RWPE2 (cell line): Measurements from ENCODE around the gene OR2V2.

ENCODE experiments used
- ATAC-seq: fragments of 200-7000 bp; cut with Tn5 transposase; 3 replicates; pipeline ENCODE4 v1.9.1; 2021; ENCODE audit warnings: low read depth
- DNase-seq: peaks from one replicate; pipeline ENCODE4 v3.0.0-alpha.2; 2020; ENCODE audit warnings: low spot score
- H3K27ac ChIP-seq: fragments of 450-650 bp; 2 replicates; pipeline ENCODE4 v1.5.1; 2017; ENCODE audit warnings: mild to moderate bottlenecking; ENCODE audit not compliant: poor library complexity, severe bottlenecking
- H3K27me3 ChIP-seq: fragments of 250-450 bp; sonication (Bioruptor Pico); 2 replicates; pipeline ENCODE4 v1.5.1; 2021; ENCODE audit warnings: mild to moderate bottlenecking, moderate library complexity; ENCODE audit not compliant: insufficient read depth, poor library complexity, severe bottlenecking
- H3K36me3 ChIP-seq: fragments of 250-450 bp; sonication (Bioruptor Pico); 2 replicates; pipeline ENCODE4 v1.5.1; 2020; ENCODE audit warnings: low read depth, mild to moderate bottlenecking, moderate library complexity
- H3K4me1 ChIP-seq: fragments of 250-450 bp; sonication (Bioruptor Pico); 2 replicates; pipeline ENCODE4 v1.5.1; 2021; ENCODE audit warnings: mild to moderate bottlenecking, moderate library complexity; ENCODE audit not compliant: insufficient read depth, poor library complexity, severe bottlenecking
- H3K4me3 ChIP-seq: fragments of 250-450 bp; sonication (Bioruptor Pico); 2 replicates; pipeline ENCODE4 v1.5.1; 2021; ENCODE audit warnings: mild to moderate bottlenecking, moderate library complexity; ENCODE audit not compliant: severe bottlenecking
- H3K9me3 ChIP-seq: fragments of 250-450 bp; sonication (Bioruptor Pico); 2 replicates; pipeline ENCODE4 v1.5.1; 2021; ENCODE audit warnings: mild to moderate bottlenecking, moderate library complexity; ENCODE audit not compliant: severe bottlenecking
- CTCF ChIP-seq: fragments of 450-650 bp; IDR thresholded peaks from one replicate; pipeline ENCODE4 v1.5.1; 2017; ENCODE audit warnings: mild to moderate bottlenecking, moderate library complexity; ENCODE audit not compliant: poor library complexity, severe bottlenecking

OR2V2 gene

GRCh38 chr5:181140766-181141165 is 6.6 kb upstream of the OR2V2 start:
- H3K9me3 ChIP-seq, result no peaks in the 10 kb centered on the region
- H3K27ac ChIP-seq, result no peak overlapping the region
- DNase-seq, result no peak
- ATAC-seq, result no peak
- no peak overlapping the region for H3K4me3 ChIP-seq
- H3K36me3 ChIP-seq, result no peaks in the 10 kb centered on the region
- H3K4me1 ChIP-seq, result no peaks in the 10 kb centered on the region
- no peak for TF ChIP-seq CTCF
- H3K27me3 ChIP-seq, result peaks cover 3% of the 10 kb centered on the region

GRCh38 chr5:181142054-181142453 is 5.3 kb upstream of the OR2V2 start:
- Histone ChIP-seq H3K36me3 (no peaks in the 10 kb centered on the region), H3K9me3 (no peaks in the 10 kb centered on the region), H3K27me3 (peaks cover 3% of the 10 kb centered on the region), H3K27ac (no peak overlapping the region), H3K4me3 (no peak overlapping the region), H3K4me1 (no peaks in the 10 kb centered on the region)
- TF ChIP-seq CTCF, result no peak
- no peak for DNase-seq
- no peak for ATAC-seq

GRCh38 chr5:181145133-181145532 is 2.3 kb upstream of the OR2V2 start:
- Histone ChIP-seq H3K4me3 (no peak overlapping the region), H3K9me3 (no peaks in the 10 kb centered on the region), H3K27me3 (peaks cover 3% of the 10 kb centered on the region), H3K4me1 (peaks cover 12% of the 10 kb centered on the region), H3K36me3 (no peaks in the 10 kb centered on the region), H3K27ac (no peak overlapping the region)
- ATAC-seq, result no peak
- TF ChIP-seq CTCF, result no peak
- DNase-seq, result no peak

- H3K27ac ChIP-seq, result no peak overlapping the region
- H3K4me1 ChIP-seq, result peaks cover 30% of the 10 kb centered on the region
- H3K27me3 ChIP-seq, result no peaks in the 10 kb centered on the region
- H3K9me3 ChIP-seq, result no peaks in the 10 kb centered on the region
- peak; percentile 84 for ATAC-seq
- no peak for TF ChIP-seq CTCF
- DNase-seq, result no peak
- H3K4me3 ChIP-seq, result no peak overlapping the region
- no peaks in the 10 kb centered on the region for H3K36me3 ChIP-seq
Observed at GRCh38 chr5:181149355-181149754, 2.0 kb downstream of the OR2V2 start.

GRCh38 chr5:181149806-181150733 is 2.7 kb downstream of the OR2V2 start:
- ATAC-seq, result no peak
- no peaks in the 10 kb centered on the region for H3K9me3 ChIP-seq
- no peaks in the 10 kb centered on the region for H3K27me3 ChIP-seq
- peaks cover 30% of the 10 kb centered on the region for H3K4me1 ChIP-seq
- no peak overlapping the region for H3K4me3 ChIP-seq
- H3K36me3 ChIP-seq, result no peaks in the 10 kb centered on the region
- no peak overlapping the region for H3K27ac ChIP-seq
- no peak for DNase-seq
- TF ChIP-seq CTCF, result no peak
